ENCODE measurements around the gene TTC7B. TPM values are rescaled to one million over a fixed set of nuclear protein-coding genes. Genes with fewer than 3 reads are reported as not detected.

The TTC7B gene
- total RNA-seq, 4 donors from 2014 or later, result 19.1 to 87.6 (median 22.1) TPM

DNA sequence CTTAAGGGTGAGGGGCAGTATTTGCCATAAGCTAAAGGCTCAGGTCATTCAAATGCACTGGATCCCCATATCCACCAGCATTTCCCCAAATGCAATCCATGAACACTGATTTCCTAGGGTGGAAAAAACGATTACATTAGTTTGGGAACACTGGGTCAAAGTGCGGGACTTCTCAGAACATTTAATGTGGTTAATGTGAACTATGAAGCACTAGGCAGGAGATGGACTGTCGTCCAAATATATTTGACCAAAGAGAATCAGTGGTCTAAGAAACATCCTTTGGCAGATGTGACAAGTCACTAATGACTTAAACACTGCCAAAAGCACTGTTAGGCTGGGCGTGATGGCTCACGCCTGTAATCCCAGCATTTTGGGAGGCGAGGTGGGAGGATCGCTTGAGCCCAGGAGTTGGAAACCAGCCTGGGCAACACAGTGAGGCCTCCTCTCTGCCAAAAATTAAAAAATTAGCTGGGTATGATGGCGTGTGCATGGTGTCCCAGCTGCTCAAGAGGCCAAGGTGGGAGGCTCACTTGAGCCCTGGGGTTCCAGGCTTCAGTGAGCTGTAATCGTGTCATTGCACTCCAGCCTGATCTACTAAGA lies 214.0 kb downstream of the TTC7B start:
- intact Hi-C loops (cut with DNase I), result no loop called here
- Histone ChIP-seq H3K27me3 (no peaks in the 10 kb centered on the region), H3K36me3 (no peaks in the 10 kb centered on the region), H3K4me3 (replicated peaks in 1 of 3) (no peak overlapping the region), H3K27ac (no peak overlapping the region), H3K4me1 (peaks cover 6 to 10% of the 10 kb centered on the region in 2 donors), H3K9me3 (no peaks in the 10 kb centered on the region)
- DNase-seq, result no peak
- WGBS, 2 donors, result 77 to 80% methylated on average over 9 of the region's 9 CpGs
- TF ChIP-seq POLR2A (IDR thresholded peaks at IDR 0.05), result no peak
- TF ChIP-seq, protein P1, sequence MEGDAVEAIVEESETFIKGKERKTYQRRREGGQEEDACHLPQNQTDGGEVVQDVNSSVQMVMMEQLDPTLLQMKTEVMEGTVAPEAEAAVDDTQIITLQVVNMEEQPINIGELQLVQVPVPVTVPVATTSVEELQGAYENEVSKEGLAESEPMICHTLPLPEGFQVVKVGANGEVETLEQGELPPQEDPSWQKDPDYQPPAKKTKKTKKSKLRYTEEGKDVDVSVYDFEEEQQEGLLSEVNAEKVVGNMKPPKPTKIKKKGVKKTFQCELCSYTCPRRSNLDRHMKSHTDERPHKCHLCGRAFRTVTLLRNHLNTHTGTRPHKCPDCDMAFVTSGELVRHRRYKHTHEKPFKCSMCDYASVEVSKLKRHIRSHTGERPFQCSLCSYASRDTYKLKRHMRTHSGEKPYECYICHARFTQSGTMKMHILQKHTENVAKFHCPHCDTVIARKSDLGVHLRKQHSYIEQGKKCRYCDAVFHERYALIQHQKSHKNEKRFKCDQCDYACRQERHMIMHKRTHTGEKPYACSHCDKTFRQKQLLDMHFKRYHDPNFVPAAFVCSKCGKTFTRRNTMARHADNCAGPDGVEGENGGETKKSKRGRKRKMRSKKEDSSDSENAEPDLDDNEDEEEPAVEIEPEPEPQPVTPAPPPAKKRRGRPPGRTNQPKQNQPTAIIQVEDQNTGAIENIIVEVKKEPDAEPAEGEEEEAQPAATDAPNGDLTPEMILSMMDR (IDR thresholded peaks at IDR 0.05), result no peak

DNA sequence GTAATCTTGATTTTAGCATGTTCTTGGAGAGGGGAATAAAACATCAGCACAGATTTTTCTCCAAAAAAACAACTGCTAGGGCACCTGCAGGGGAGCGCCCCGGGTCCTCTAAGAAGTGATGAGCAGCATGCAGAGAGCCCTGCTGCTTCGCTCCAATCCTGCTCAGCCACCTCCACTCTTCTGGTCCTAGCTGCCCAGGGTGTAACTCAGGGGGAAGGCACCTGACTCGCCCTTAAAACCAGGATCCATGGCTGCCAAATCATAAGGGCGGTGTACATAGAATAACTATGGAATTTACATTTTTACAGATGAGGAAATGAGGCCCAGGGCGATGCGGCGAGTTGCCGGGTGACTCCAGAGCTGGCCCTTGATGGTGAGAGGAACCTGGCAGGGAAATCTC lies 214.7 kb downstream of the TTC7B start:
- intact Hi-C loops (cut with DNase I), result no loop called here
- Histone ChIP-seq H3K4me1 (peaks cover 6 to 10% of the 10 kb centered on the region in 2 donors), H3K36me3 (no peaks in the 10 kb centered on the region), H3K9me3 (no peaks in the 10 kb centered on the region), H3K27me3 (no peaks in the 10 kb centered on the region), H3K4me3 (replicated peaks in 1 of 3) (no peak overlapping the region), H3K27ac (no peak overlapping the region)
- WGBS, 2 donors, result 88 to 90% methylated on average over 9 of the region's 9 CpGs
- no peak for DNase-seq
- no peak for TF ChIP-seq POLR2A (IDR thresholded peaks at IDR 0.05)
- TF ChIP-seq, protein P1 (IDR thresholded peaks at IDR 0.05), result no peak

DNA sequence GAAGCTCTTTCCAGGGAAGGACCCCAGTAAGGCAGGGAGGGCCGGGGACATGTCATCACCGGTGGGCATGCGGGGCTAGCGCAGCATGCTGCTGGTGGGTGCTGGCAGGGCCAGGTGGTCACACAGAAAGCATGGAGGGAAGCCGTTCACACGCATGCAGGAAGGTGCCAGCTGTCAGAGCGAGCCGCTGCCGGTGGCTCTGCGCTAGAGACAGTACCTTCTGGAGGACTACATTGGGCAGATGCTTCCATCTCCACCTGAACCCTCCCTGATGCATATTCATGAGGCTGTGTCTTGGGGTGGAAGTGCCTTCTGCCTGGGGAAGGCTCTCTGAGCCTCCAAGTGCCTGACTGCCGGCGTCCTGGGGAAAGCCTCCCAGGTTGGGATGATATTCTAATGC lies 215.6 kb downstream of the TTC7B start:
- 89% methylated on average over 11 of the region's 12 CpGs for WGBS, 2 donors
- no peak overlapping the region for H3K4me3 ChIP-seq (replicated peaks in 1 of 3)
- H3K9me3 ChIP-seq, result no peaks in the 10 kb centered on the region
- no peak for DNase-seq
- TF ChIP-seq POLR2A (IDR thresholded peaks at IDR 0.05), result no peak
- TF ChIP-seq, protein P1 (IDR thresholded peaks at IDR 0.05), result no peak
- intact Hi-C loops (cut with DNase I), result no loop called here
- no peaks in the 10 kb centered on the region for H3K36me3 ChIP-seq
- H3K27ac ChIP-seq, result no peak overlapping the region
- peaks cover 6 to 10% of the 10 kb centered on the region in 2 donors for H3K4me1 ChIP-seq
- no peaks in the 10 kb centered on the region for H3K27me3 ChIP-seq

DNA sequence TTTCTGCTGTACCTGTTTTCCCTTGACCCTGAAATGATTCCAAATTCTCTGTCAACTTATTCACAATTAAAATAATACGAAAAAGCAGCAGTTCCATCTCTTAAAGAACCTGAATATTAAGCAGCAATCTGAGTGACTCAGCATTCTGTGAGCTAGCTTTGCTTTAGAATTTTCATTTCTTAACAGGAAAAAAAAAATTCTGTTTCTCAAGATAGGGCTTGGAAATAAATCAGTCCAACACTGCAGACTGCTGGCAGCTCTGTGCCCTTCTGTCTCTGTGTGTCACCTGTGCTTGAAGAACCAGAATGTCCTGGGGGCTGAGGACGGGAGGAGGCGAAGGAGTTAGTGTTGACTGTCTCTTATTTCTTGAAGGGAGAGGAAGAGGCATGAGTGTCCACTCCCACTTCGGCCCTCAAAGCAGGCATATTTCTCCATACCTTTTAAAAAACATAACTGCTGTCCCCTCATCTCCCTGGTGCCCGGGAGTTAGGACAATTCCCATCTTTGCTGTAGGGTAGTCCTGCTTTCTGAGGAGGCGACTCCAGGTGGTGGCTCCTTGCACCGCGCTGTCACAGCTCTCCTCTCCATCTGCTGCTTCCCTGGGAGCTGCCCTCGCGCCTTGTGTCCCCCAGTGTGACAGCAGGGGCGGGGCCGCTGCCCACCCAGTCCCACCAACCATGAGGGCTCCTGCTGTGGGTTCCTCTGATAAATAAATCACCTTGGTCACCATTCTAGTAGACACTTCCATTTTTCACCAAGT lies 216.3 kb downstream of the TTC7B start:
- Histone ChIP-seq H3K4me1 (peaks cover 6 to 10% of the 10 kb centered on the region in 2 donors), H3K4me3 (replicated peaks in 1 of 3) (no peak overlapping the region), H3K36me3 (no peaks in the 10 kb centered on the region), H3K27ac (peak overlapping the region; percentile 22 to 47 (median 33)), H3K9me3 (no peaks in the 10 kb centered on the region), H3K27me3 (no peaks in the 10 kb centered on the region)
- 70% methylated on average over 11 to 12 of the region's 12 CpGs for WGBS, 2 donors
- TF ChIP-seq, protein P1 (IDR thresholded peaks at IDR 0.05), result peak in 5 of 6 experiments; percentile 16 to 89 (median 60)
- no peak for TF ChIP-seq POLR2A (IDR thresholded peaks at IDR 0.05)
- intact Hi-C loops (cut with DNase I), result loop anchor here (5.0 kb wide), 1 partner anchor 203 kb away; the partner anchor contains the start of gene CALM1
- DNase-seq, result peak; percentile 74 to 75

DNA sequence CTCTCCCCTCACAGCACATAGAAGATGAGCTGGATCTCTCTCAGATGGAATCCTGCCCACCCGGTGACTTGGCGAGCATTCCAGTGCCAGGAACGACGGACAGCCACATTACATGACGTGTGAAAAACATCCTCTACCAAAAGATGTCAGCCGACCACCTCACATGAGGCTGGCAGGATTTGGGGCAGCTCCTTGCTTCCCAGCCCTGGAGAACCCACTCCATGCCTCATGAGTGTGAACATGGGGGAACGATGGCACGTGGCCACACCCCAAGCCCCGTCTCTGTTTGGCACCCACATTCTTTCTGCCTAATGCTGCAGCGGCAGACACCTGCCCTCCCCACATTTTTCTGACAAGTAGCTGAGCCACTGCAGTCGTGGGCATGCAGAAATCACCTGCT lies 216.9 kb downstream of the TTC7B start:
- Histone ChIP-seq H3K36me3 (no peaks in the 10 kb centered on the region), H3K4me1 (peaks cover 6 to 10% of the 10 kb centered on the region in 2 donors), H3K27me3 (no peaks in the 10 kb centered on the region), H3K9me3 (no peaks in the 10 kb centered on the region), H3K4me3 (replicated peaks in 1 of 3) (no peak overlapping the region), H3K27ac (peak overlapping the region; percentile 22 to 47 (median 33))
- 40 to 41% methylated on average over 11 of the region's 11 CpGs for whole genome bisulfite sequencing, 2 donors
- intact Hi-C loops (cut with DNase I), result loop anchor here (5.0 kb wide), 1 partner anchor 202 kb away; the partner anchor contains the start of gene CALM1
- peak; percentile 27 to 47 for DNase-seq
- TF ChIP-seq POLR2A (IDR thresholded peaks at IDR 0.05), result no peak
- TF ChIP-seq, protein P1 (IDR thresholded peaks at IDR 0.05), result no peak
